Neutrophil (primary cell): ENCODE measurements around the gene MARCHF9.
A peak's percentile ranks its signal among the peaks of the same experiment; 100 is the strongest.

Experiments used
- H3K27ac ChIP-seq: fragments of 200-600 bp; sonication (generic); 2 replicates; pipeline ENCODE4 v1.5.1; 2016; ENCODE audit warnings: mild to moderate bottlenecking, moderate library complexity
- H3K27me3 ChIP-seq: fragments of 200-600 bp; sonication (generic); 2 replicates; pipeline ENCODE4 v1.6.0; 2016; ENCODE audit warnings: mild to moderate bottlenecking
- H3K36me3 ChIP-seq: fragments of 200-600 bp; sonication (generic); 2 replicates; pipeline ENCODE4 v1.5.1; 2017
- H3K4me1 ChIP-seq, 2 experiments: fragments of 200-600 bp in 1 of 2; sonication (generic) in 1 of 2; 1 replicate in 1 of 2; 2 replicates in 1 of 2; pipeline versions ENCODE4 v1.5.1 to v1.6.1; 2013 to 2016; ENCODE audit warnings: low read depth in 1 of 2, low read length in 1 of 2, mild to moderate bottlenecking in 1 of 2, moderate library complexity in 1 of 2; ENCODE audit not compliant: control insufficient read depth in 1 of 2, insufficient read depth in 1 of 2
- H3K4me3 ChIP-seq, 2 experiments: fragments of 200-600 bp in 1 of 2; sonication (generic) in 1 of 2; 1 replicate in 1 of 2; 2 replicates in 1 of 2; pipeline ENCODE4 v1.5.1; 2013 to 2016; ENCODE audit warnings: low read depth in 1 of 2, low read length in 1 of 2, mild to moderate bottlenecking in 1 of 2, moderate library complexity in 1 of 2
- H3K9me3 ChIP-seq: fragments of 200-600 bp; sonication (generic); 2 replicates; pipeline ENCODE4 v1.5.1; 2016
- CTCF ChIP-seq: fragments of 200-600 bp; sonication (generic); IDR thresholded peaks from 2 replicates; pipeline ENCODE4 v1.5.1; 2016; ENCODE audit warnings: antibody characterized with exemption

Gene MARCHF9

GRCh38 chr12:57764662-57765002 lies 9.7 kb downstream of the MARCHF9 start:
- peaks cover 27 to 28% of the 10 kb centered on the region in 2 experiments for H3K4me1 ChIP-seq
- no peak overlapping the region for H3K27ac ChIP-seq
- H3K36me3 ChIP-seq, result no peaks in the 10 kb centered on the region
- peak overlapping the region; percentile 26 to 47 for H3K4me3 ChIP-seq
- no peak for TF ChIP-seq CTCF
- H3K27me3 ChIP-seq, result peaks cover 73% of the 10 kb centered on the region
- H3K9me3 ChIP-seq, result no peaks in the 10 kb centered on the region

- Histone ChIP-seq H3K4me3 (peak overlapping the region; percentile 26 to 47), H3K4me1 (peaks cover 27 to 28% of the 10 kb centered on the region in 2 experiments), H3K27me3 (peaks cover 73% of the 10 kb centered on the region), H3K9me3 (no peaks in the 10 kb centered on the region), H3K36me3 (no peaks in the 10 kb centered on the region), H3K27ac (no peak overlapping the region)
- TF ChIP-seq CTCF, result no peak
Measured at GRCh38 chr12:57765003-57765697, 10.2 kb downstream of the MARCHF9 start.

- peak overlapping the region; percentile 26 to 47 for H3K4me3 ChIP-seq
- peaks cover 27 to 28% of the 10 kb centered on the region in 2 experiments for H3K4me1 ChIP-seq
- no peaks in the 10 kb centered on the region for H3K9me3 ChIP-seq
- TF ChIP-seq CTCF, result no peak
- peaks cover 73% of the 10 kb centered on the region for H3K27me3 ChIP-seq
- no peak overlapping the region for H3K27ac ChIP-seq
- H3K36me3 ChIP-seq, result no peaks in the 10 kb centered on the region
Measured at GRCh38 chr12:57765698-57766463, 11.0 kb downstream of the MARCHF9 start.

GRCh38 chr12:57766464-57767304 lies 11.8 kb downstream of the MARCHF9 start, which contains the start of gene CYP27B1:
CYP27B1 (minus strand) TSS chr12:57767078; CDS start chr12:57767041, 37 bp downstream.
- no peak within 1 kb of the TSS for H3K27ac ChIP-seq
- H3K36me3 ChIP-seq, result no peaks in the 10 kb centered on the region
- no peak for TF ChIP-seq CTCF
- H3K9me3 ChIP-seq, result no peaks in the 10 kb centered on the region
- H3K4me3 ChIP-seq, result peak within 1 kb of the TSS in 1 of 2 experiments; percentile 47
- H3K4me1 ChIP-seq, result peaks cover 32% of the 10 kb centered on the region in 2 experiments
- H3K27me3 ChIP-seq, result peaks cover 71% of the 10 kb centered on the region

- no peak overlapping the region for H3K4me3 ChIP-seq
- H3K27ac ChIP-seq, result no peak overlapping the region
- H3K36me3 ChIP-seq, result no peaks in the 10 kb centered on the region
- TF ChIP-seq CTCF, result no peak
- H3K4me1 ChIP-seq, result peaks cover 35 to 39% of the 10 kb centered on the region in 2 experiments
- H3K27me3 ChIP-seq, result peaks cover 65% of the 10 kb centered on the region
- H3K9me3 ChIP-seq, result no peaks in the 10 kb centered on the region
Measured at GRCh38 chr12:57767305-57767698, 12.4 kb downstream of the MARCHF9 start.
